ENCODE results near the gene USHBP1. TPM values are rescaled to one million over a fixed set of nuclear protein-coding genes. Genes with fewer than 3 reads are reported as not detected.
"Not testable (repeated sequence)": the region's sequence is repeated elsewhere in the genome, so short reads cannot be mapped to it uniquely, and the experiment has no call there.

Gene USHBP1
- total and polyA plus RNA-seq, 7 experiments from 2014 or later, result 0.22 to 1.2 (median 0.49) TPM; not detected in 1

DNA sequence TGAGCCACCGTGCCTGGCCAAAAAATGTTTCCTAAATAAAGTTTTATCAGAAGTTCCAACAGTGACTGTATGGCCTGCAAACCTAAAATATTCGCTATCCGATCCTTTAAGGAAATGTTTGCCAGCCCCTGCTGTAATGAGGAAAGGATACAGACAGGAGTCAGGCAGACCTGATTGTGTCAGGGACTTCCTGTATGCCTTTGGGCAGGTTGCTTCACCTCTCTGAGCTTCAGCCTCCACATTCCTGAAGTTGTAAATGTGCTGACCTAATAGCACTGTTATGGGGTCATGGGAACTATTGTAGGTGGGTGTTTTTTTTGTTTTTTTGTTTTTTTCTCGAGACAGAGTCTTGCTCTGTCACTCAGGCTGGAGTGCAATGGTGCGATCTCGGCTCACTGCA, 32.4 kb upstream of the USHBP1 start:
- no peak overlapping the region for H3K4me3 Mint-ChIP-seq
- H3K27me3 Mint-ChIP-seq, result no peaks in the 10 kb centered on the region
- peaks cover 0 to 5% (median 0%) of the 10 kb centered on the region in 11 donors for H3K9me3 Mint-ChIP-seq
- DNase-seq (no peak), ATAC-seq (no peak)
- H3K9me3 ChIP-seq (ENCODE audit: control insufficient read depth in 2 of 3, low read length in 3 of 3), result no peaks in the 10 kb centered on the region
- intact Hi-C loops (cut with micrococcal nuclease), result no loop called here
- H3K27ac Mint-ChIP-seq, result no peak overlapping the region
- ChIA-PET POLR2A (interaction anchor here (2.1 kb wide), 1 partner anchor 12 kb away, joined by 7 read pairs; the partner anchor contains the start of gene DDA1), CTCF (interaction anchor here (0.5 to 0.6 kb wide), 3 partner anchors 8 to 108 kb away, joined by 3 to 5 read pairs (median 3); no protein-coding TSS in a partner anchor)
- H3K4me1 ChIP-seq (ENCODE audit: control insufficient read depth in 2 of 2, insufficient read depth in 2 of 2, low read length in 2 of 2), result peaks cover 0 to 5% of the 10 kb centered on the region in 2 donors
- no peaks in the 10 kb centered on the region for H3K27me3 ChIP-seq (ENCODE audit: control insufficient read depth in 2 of 2, insufficient read depth in 2 of 2, low read length in 2 of 2)
- no peak overlapping the region for H3K4me3 ChIP-seq (ENCODE audit: low read length)
- peaks cover 0 to 14% (median 0%) of the 10 kb centered on the region in 3 experiments for H3K36me3 ChIP-seq (ENCODE audit: control insufficient read depth in 2 of 3, insufficient read depth in 3 of 3, low read length in 3 of 3)
- peaks cover 0 to 11% (median 0%) of the 10 kb centered on the region in 5 donors for H3K36me3 Mint-ChIP-seq
- peaks cover 6 to 11% (median 8%) of the 10 kb centered on the region in 7 donors for H3K4me1 Mint-ChIP-seq
- no peak overlapping the region for H3K27ac ChIP-seq (ENCODE audit: low read depth, low read length)

DNA sequence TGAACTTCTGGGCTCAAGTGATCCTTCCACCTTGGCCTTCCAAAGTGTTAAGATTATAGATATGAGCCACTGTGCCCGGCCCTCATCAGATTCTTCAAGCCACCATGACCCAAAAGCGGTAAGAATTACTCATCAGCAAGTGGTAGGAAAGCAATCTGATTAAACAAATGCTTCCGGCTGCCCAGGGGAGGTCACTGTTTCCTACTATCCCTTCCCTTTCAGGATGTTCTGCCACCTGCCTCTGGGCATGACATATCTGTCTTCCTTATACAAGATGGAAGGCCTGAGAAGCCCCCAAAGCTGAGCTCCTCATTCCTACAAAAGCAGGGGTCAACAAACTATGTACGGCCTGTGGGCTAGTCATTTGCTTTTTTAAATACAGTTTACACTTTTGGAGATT, 31.7 kb upstream of the USHBP1 start:
- Histone ChIP-seq H3K27ac (ENCODE audit: low read depth, low read length) (no peak overlapping the region), H3K4me1 (ENCODE audit: control insufficient read depth in 2 of 2, insufficient read depth in 2 of 2, low read length in 2 of 2) (peaks cover 0 to 5% of the 10 kb centered on the region in 2 donors), H3K36me3 (ENCODE audit: control insufficient read depth in 2 of 3, insufficient read depth in 3 of 3, low read length in 3 of 3) (peaks cover 0 to 14% (median 0%) of the 10 kb centered on the region in 3 experiments), H3K9me3 (ENCODE audit: control insufficient read depth in 2 of 3, low read length in 3 of 3) (no peaks in the 10 kb centered on the region), H3K4me3 (ENCODE audit: low read length) (no peak overlapping the region), H3K27me3 (ENCODE audit: control insufficient read depth in 2 of 2, insufficient read depth in 2 of 2, low read length in 2 of 2) (no peaks in the 10 kb centered on the region)
- CTCF ChIA-PET, result interaction anchor here (0.5 to 5.4 kb wide), 3 partner anchors 90 to 228 kb away, joined by 3 to 31 read pairs (median 6); no protein-coding TSS in a partner anchor
- peaks cover 0 to 5% (median 0%) of the 10 kb centered on the region in 11 donors for H3K9me3 Mint-ChIP-seq
- H3K27me3 Mint-ChIP-seq, result no peaks in the 10 kb centered on the region
- no peak for DNase-seq
- ATAC-seq, result no peak
- peaks cover 0 to 11% (median 0%) of the 10 kb centered on the region in 5 donors for H3K36me3 Mint-ChIP-seq
- intact Hi-C loops (cut with micrococcal nuclease), result no loop called here
- POLR2A ChIA-PET, result interaction anchor here (2.1 kb wide), 1 partner anchor 13 kb away, joined by 7 read pairs; the partner anchor contains the start of gene DDA1
- H3K4me1 Mint-ChIP-seq, result peaks cover under 1 to 7% (median 5%) of the 10 kb centered on the region in 7 donors
- no peak overlapping the region for H3K4me3 Mint-ChIP-seq
- H3K27ac Mint-ChIP-seq, result no peak overlapping the region

DNA sequence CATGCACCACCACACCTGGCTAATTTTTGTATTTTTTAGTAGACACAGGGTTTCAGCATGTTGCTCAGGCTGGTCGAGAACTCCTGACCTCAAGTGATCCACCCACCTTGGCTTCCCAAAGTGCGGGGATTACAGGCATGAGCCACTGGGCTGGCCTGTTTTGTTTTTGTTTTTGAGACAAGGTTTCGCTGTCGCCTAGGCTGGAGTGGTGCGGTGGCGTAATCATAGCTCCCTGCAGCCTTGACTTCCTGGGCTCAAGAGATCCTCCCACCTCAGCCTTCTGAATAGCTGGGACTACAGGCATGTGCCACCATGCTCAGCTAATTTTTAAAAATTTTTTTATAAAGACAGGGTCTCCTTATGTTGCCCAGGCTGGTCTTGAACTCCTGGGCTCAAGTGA, 31.0 kb upstream of the USHBP1 start:
- H3K27me3 Mint-ChIP-seq; H3K9me3 Mint-ChIP-seq; POLR2A ChIA-PET; intact Hi-C loops (cut with micrococcal nuclease); DNase-seq; H3K9me3 ChIP-seq (ENCODE audit: control insufficient read depth in 2 of 3, low read length in 3 of 3); H3K4me1 Mint-ChIP-seq; H3K4me1 ChIP-seq (ENCODE audit: control insufficient read depth in 2 of 2, insufficient read depth in 2 of 2, low read length in 2 of 2); H3K4me3 ChIP-seq (ENCODE audit: low read length); H3K4me3 Mint-ChIP-seq; H3K27me3 ChIP-seq (ENCODE audit: control insufficient read depth in 2 of 2, insufficient read depth in 2 of 2, low read length in 2 of 2); ATAC-seq; H3K27ac Mint-ChIP-seq; H3K27ac ChIP-seq (ENCODE audit: low read depth, low read length): not testable (repeated sequence)
- H3K36me3 ChIP-seq (ENCODE audit: control insufficient read depth in 2 of 3, insufficient read depth in 3 of 3, low read length in 3 of 3), result peaks cover 0 to 14% (median 0%) of the 10 kb centered on the region in 3 experiments
- peaks cover 0 to 11% (median 0%) of the 10 kb centered on the region in 5 donors for H3K36me3 Mint-ChIP-seq
- CTCF ChIA-PET, result interaction anchor here (0.5 to 5.4 kb wide), 2 partner anchors 90 to 143 kb away, joined by 6 to 31 read pairs; no protein-coding TSS in a partner anchor

DNA sequence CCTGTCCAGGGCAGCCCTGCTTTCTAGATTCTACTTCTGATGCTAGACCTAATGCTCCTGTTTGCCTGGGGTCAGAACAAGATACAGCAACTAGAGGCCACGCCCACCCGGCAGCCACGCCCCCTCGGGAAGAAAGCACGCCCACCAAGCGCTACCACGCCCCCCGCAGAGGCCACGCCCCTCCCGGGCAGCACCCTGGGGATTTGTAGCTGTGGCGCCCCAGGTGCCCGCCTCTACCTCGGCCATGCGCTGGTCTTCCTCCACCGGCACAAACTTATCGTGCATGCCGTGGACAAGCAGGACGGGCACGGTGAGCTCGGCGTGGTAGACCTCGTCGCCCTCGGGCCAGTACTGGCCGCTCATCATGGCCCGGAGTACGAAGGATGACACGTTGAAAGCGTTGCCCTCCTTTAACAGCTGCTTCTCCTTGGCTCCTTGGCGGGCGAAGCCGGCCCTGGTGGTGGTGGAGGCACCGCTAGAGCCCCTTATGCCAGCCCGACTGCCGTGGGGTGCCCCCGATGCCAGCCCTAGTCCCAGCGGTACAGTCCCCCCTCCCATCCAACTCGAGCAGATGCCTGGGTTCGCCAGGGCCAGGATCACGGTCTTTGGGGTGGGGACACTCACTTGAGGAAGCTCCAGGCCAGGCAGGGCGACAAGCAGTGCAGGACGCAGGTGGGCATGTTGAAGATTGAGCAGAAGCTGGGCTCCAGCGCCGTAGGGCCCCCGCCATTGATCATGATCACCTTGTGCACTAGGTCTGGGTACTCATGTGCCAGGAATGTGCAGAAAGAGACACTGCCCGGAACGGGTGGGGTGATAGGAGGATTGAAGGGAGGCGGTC, 29.7 kb upstream of the USHBP1 start:
- Histone ChIP-seq H3K4me3 (ENCODE audit: low read length) (no peak overlapping the region), H3K36me3 (ENCODE audit: control insufficient read depth in 2 of 3, insufficient read depth in 3 of 3, low read length in 3 of 3) (peaks cover 0 to 14% (median 0%) of the 10 kb centered on the region in 3 experiments), H3K4me1 (ENCODE audit: control insufficient read depth in 2 of 2, insufficient read depth in 2 of 2, low read length in 2 of 2) (peaks cover 0 to 5% of the 10 kb centered on the region in 2 donors), H3K27me3 (ENCODE audit: control insufficient read depth in 2 of 2, insufficient read depth in 2 of 2, low read length in 2 of 2) (no peaks in the 10 kb centered on the region), H3K9me3 (ENCODE audit: control insufficient read depth in 2 of 3, low read length in 3 of 3) (no peaks in the 10 kb centered on the region), H3K27ac (ENCODE audit: low read depth, low read length) (no peak overlapping the region)
- ATAC-seq (no peak), DNase-seq (peak in 4 of 9 donors; percentile 27 to 76 (median 38))
- POLR2A ChIA-PET, result no interaction called here
- CTCF ChIA-PET, result interaction anchor here (0.6 to 5.4 kb wide), 3 partner anchors 27 to 220 kb away, joined by 3 to 31 read pairs (median 3); partner anchors contain the start of gene BABAM1
- peaks cover 0 to 5% (median 0%) of the 10 kb centered on the region in 5 donors for H3K27me3 Mint-ChIP-seq
- no peak overlapping the region for H3K27ac Mint-ChIP-seq
- intact Hi-C loops (cut with micrococcal nuclease), result no loop called here
- peaks cover 0 to 11% (median 0%) of the 10 kb centered on the region in 5 donors for H3K36me3 Mint-ChIP-seq
- H3K9me3 Mint-ChIP-seq, result peaks cover 0 to 5% (median 0%) of the 10 kb centered on the region in 11 donors
- peaks cover 0 to 7% (median 5%) of the 10 kb centered on the region in 7 donors for H3K4me1 Mint-ChIP-seq
- H3K4me3 Mint-ChIP-seq, result no peak overlapping the region

DNA sequence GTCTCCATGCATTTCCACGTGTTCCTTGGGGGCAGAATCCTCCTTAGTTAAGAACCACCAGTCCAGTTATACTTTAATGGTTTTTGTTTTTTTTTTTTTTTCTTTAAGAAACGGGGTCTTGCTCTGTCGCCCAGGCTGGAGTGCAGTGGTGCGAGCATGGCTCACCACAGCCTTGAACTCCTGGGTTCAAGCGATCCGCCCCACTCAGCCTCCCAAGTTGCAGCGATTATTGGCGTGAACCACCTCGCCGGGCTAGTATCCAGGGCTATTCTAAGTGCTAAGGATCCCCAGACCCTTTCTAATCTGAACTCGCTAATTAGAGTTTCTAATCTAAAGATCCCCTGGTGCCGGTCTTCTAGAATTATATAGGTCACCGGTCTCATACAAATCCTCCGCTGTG, 29.1 kb upstream of the USHBP1 start:
- Histone ChIP-seq H3K4me1 (ENCODE audit: control insufficient read depth in 2 of 2, insufficient read depth in 2 of 2, low read length in 2 of 2) (peaks cover 0 to 5% of the 10 kb centered on the region in 2 donors), H3K36me3 (ENCODE audit: control insufficient read depth in 2 of 3, insufficient read depth in 3 of 3, low read length in 3 of 3) (peaks cover 0 to 11% (median 0%) of the 10 kb centered on the region in 3 experiments), H3K27ac (ENCODE audit: low read depth, low read length) (no peak overlapping the region), H3K9me3 (ENCODE audit: control insufficient read depth in 2 of 3, low read length in 3 of 3) (no peaks in the 10 kb centered on the region), H3K4me3 (ENCODE audit: low read length) (no peak overlapping the region), H3K27me3 (ENCODE audit: control insufficient read depth in 2 of 2, insufficient read depth in 2 of 2, low read length in 2 of 2) (no peaks in the 10 kb centered on the region)
- H3K9me3 Mint-ChIP-seq, result peaks cover 0 to 5% (median 0%) of the 10 kb centered on the region in 11 donors
- DNase-seq (no peak), ATAC-seq (no peak)
- peaks cover 0 to 8% (median 0%) of the 10 kb centered on the region in 5 donors for H3K36me3 Mint-ChIP-seq
- no peak overlapping the region for H3K4me3 Mint-ChIP-seq
- peaks cover 0 to 7% (median 5%) of the 10 kb centered on the region in 7 donors for H3K4me1 Mint-ChIP-seq
- intact Hi-C loops (cut with micrococcal nuclease), result loop anchor here in 1 of 2 donors (1.0 kb wide), 1 partner anchor 177 kb away; the partner anchor contains the start of gene SLC27A1
- POLR2A ChIA-PET, result interaction anchor here (0.7 to 2.1 kb wide), 5 partner anchors 9 to 42 kb away, joined by 3 to 18 read pairs (median 6); partner anchors contain the start of genes ABHD8, ANO8 and MRPL34
- no peak overlapping the region for H3K27ac Mint-ChIP-seq
- CTCF ChIA-PET, result interaction anchor here (0.9 to 5.4 kb wide), 10 partner anchors 12 to 171 kb away, joined by 3 to 31 read pairs (median 4); partner anchors contain the start of genes BABAM1, DDA1, MRPL34 and USHBP1
- peaks cover 0 to 5% (median 0%) of the 10 kb centered on the region in 5 donors for H3K27me3 Mint-ChIP-seq

All from naive thymus-derived CD4-positive, alpha-beta T cell (primary cell).